Endothelial cell of umbilical vein (primary cell): ENCODE measurements around the gene ZNF821. TPM values are rescaled to one million over a fixed set of nuclear protein-coding genes. Genes with fewer than 3 reads are reported as not detected.

Experiments
- BruUV-seq: library from RNA; stranded (reverse); fragments of 400-500 nt; replicated peaks from 2 replicates; lab custom pipeline; 2021; lab: Mats Ljungman, UMichigan
- CTCF ChIA-PET: fragments of 300-600, 350-600 bp; sonication (Branson Sonifier 250); formaldehyde crosslinking; loops from one replicate; lab custom pipeline; 2021; ENCODE audit warnings: antibody characterized with exemption, inconsistent platforms; lab: Charles Lee
- POLR2A ChIA-PET: fragments of 300-600, 350-600 bp; sonication (Branson Sonifier 250); formaldehyde crosslinking; loops from one replicate; lab custom pipeline; 2021; ENCODE audit warnings: antibody characterized with exemption, inconsistent platforms; lab: Charles Lee
- DNase-seq: peaks from one replicate; pipeline ENCODE4 v3.0.0-alpha.2; 2011; ENCODE audit warnings: low read depth, low spot score
- FAIRE-seq: peaks from 2 replicates; lab custom pipeline; 2011; peaks lifted over from hg19 to GRCh38; lab: Jason Lieb, UNC
- H2AFZ ChIP-seq: 2 replicates; pipeline ENCODE4 v1.6.0; 2012; ENCODE audit warnings: low read depth, low read length, control low read depth, inconsistent platforms
- H3K27ac ChIP-seq: 2 replicates; pipeline ENCODE4 v1.5.1; 2011; ENCODE audit warnings: low read depth, mild to moderate bottlenecking, control low read depth, low read length, moderate library complexity; ENCODE audit not compliant: insufficient read depth
- H3K27me3 ChIP-seq, 2 experiments: 2 replicates each; pipeline versions ENCODE4 v1.6.0 to v1.6.1; 2011; ENCODE audit warnings: low read length in 2 of 2, mixed read lengths in 1 of 2; ENCODE audit not compliant: control insufficient read depth in 2 of 2, insufficient read depth in 2 of 2
- H3K36me3 ChIP-seq, 2 experiments: 2 replicates in 1 of 2; 3 replicates in 1 of 2; pipeline ENCODE4 v1.5.1; 2011; ENCODE audit warnings: low read length in 2 of 2, mild to moderate bottlenecking in 1 of 2, moderate library complexity in 1 of 2; ENCODE audit not compliant: control insufficient read depth in 2 of 2, insufficient read depth in 2 of 2; ENCODE audit errors: extremely low read depth in 1 of 2
- H3K4me1 ChIP-seq: 3 replicates; pipeline ENCODE4 v1.5.1; 2011; ENCODE audit warnings: mild to moderate bottlenecking, low read length; ENCODE audit not compliant: control insufficient read depth, insufficient read depth; ENCODE audit errors: extremely low read depth
- H3K4me2 ChIP-seq: 2 replicates; pipeline ENCODE4 v1.6.1; 2011; ENCODE audit warnings: low read length, control low read depth, mixed read lengths; ENCODE audit not compliant: insufficient read depth
- H3K4me3 ChIP-seq, 3 experiments: fragments of 200-600 bp in 1 of 3; sonication (generic), shearing (Covaris generic) in 1 of 3; replicated peaks in 1 of 3; 2 replicates each; pipeline ENCODE4 v1.5.1; 2011 to 2016; ENCODE audit warnings: control low read depth in 3 of 3, low read length in 3 of 3, mild to moderate bottlenecking in 2 of 3, inconsistent platforms in 1 of 3, low read depth in 1 of 3, moderate library complexity in 1 of 3; ENCODE audit not compliant: insufficient read depth in 1 of 3
- H3K79me2 ChIP-seq: 2 replicates; pipeline ENCODE4 v1.6.0; 2012; ENCODE audit warnings: low read length, inconsistent platforms; ENCODE audit not compliant: control insufficient read depth, insufficient read depth
- H3K9ac ChIP-seq: replicated peaks from 2 replicates; pipeline ENCODE3; 2011; ENCODE audit warnings: low read length, control low read depth; ENCODE audit not compliant: insufficient read depth; ENCODE audit errors: extremely low read depth
- H3K9me1 ChIP-seq: replicated peaks from 3 replicates; pipeline ENCODE4 v1.6.0; 2011; ENCODE audit warnings: mild to moderate bottlenecking, low read length; ENCODE audit not compliant: control insufficient read depth, insufficient read depth; ENCODE audit errors: extremely low read depth
- H3K9me3 ChIP-seq: replicated peaks from 2 replicates; pipeline ENCODE4 v1.5.1; 2012; ENCODE audit warnings: low read length, inconsistent platforms; ENCODE audit not compliant: control insufficient read depth, insufficient read depth
- H4K20me1 ChIP-seq: replicated peaks from 2 replicates; pipeline ENCODE3; 2011; ENCODE audit warnings: mild to moderate bottlenecking, low read length; ENCODE audit not compliant: control insufficient read depth, insufficient read depth; ENCODE audit errors: extremely low read depth
- CTCF ChIP-seq, 2 donors: IDR thresholded peaks; 1 replicate in 1 of 2; 2 replicates in 1 of 2; pipeline ENCODE4 v1.5.1; 2011; ENCODE audit warnings: low read length in 2 of 2, mild to moderate bottlenecking in 2 of 2, moderate library complexity in 2 of 2, control low read depth in 1 of 2, inconsistent platforms in 1 of 2, low read depth in 1 of 2; ENCODE audit not compliant: insufficient read depth in 1 of 2; ENCODE audit errors: extremely low read depth in 1 of 2
- EZH2 ChIP-seq: IDR thresholded peaks from 2 replicates; pipeline ENCODE4 v1.6.1; 2012; ENCODE audit warnings: borderline replicate concordance, low read depth, mild to moderate bottlenecking, moderate library complexity, low read length, inconsistent platforms; ENCODE audit not compliant: severe bottlenecking
- FOS ChIP-seq: IDR thresholded peaks from 2 replicates; pipeline ENCODE4 v1.6.1; 2011; ENCODE audit warnings: mild to moderate bottlenecking, low read length, moderate library complexity, borderline replicate concordance; ENCODE audit not compliant: insufficient read depth
- GATA2 ChIP-seq: IDR thresholded peaks from 2 replicates; pipeline ENCODE4 v1.7.0; 2011; ENCODE audit warnings: low read depth, mild to moderate bottlenecking, moderate library complexity, mixed read lengths, low read length; ENCODE audit not compliant: insufficient read length, insufficient read depth
- JUN ChIP-seq: IDR thresholded peaks from 2 replicates; pipeline ENCODE4 v1.6.1; 2011; ENCODE audit warnings: borderline replicate concordance, low read depth; ENCODE audit not compliant: insufficient read length, insufficient read depth
- MAX ChIP-seq: IDR thresholded peaks from 2 replicates; pipeline ENCODE4 v1.6.1; 2011; ENCODE audit not compliant: insufficient read depth, insufficient read length
- MYC ChIP-seq: IDR thresholded peaks from one replicate; pipeline ENCODE4 v1.6.1; 2011; ENCODE audit warnings: mild to moderate bottlenecking, low read depth, low read length
- POLR2A ChIP-seq: IDR thresholded peaks from 2 replicates; pipeline ENCODE4 v1.6.1; 2012; ENCODE audit warnings: low read depth, mild to moderate bottlenecking, control low read depth, low read length
- POLR2AphosphoS5 ChIP-seq: IDR thresholded peaks from 2 replicates; pipeline ENCODE4 v1.6.1; 2012; ENCODE audit warnings: low read depth, mild to moderate bottlenecking, control low read depth, low read length, moderate library complexity; ENCODE audit not compliant: insufficient read depth
- dilution Hi-C: fragments of 300-500 bp; cut with MboI; formaldehyde crosslinking; loops from one replicate; pipeline ENCODE4 v1.15.0; 2019; ENCODE audit warnings: low sequenced_read_pairs; ENCODE audit not compliant: extremely low pct_ligation_motif_present
- intact Hi-C: fragments of 100-400 bp; cut with micrococcal nuclease; formaldehyde crosslinking; loops from one replicate; pipeline ENCODE4 v1.10.0; 2022
- polyA plus RNA-seq, 4 experiments: library from polyadenylated mRNA; depleted of rRNA in 3 of 4; stranded (reverse) in 3 of 4; unstranded in 1 of 4; fragments of >200 nt; gene quantifications; 2 replicates each; pipeline versions ENCODE4 v1.2.1 to v1.2.3, GENCODE V29; 2011 to 2012; ENCODE audit warnings: missing spikeins in 1 of 4
- total RNA-seq: library from RNA; stranded (reverse); gene quantifications from 2 replicates; pipeline ENCODE4 v1.2.3, GENCODE V29; 2021

The ZNF821 gene
- total and polyA plus RNA-seq, 2 donors (not counting 3 experiments of a cell fraction or from before 2014, with no cell fraction given) = 7.3 to 8.1 TPM

GRCh38 chr16:71916397-71916920 is 32.5 kb upstream of the ZNF821 start:
- intact Hi-C loops = no loop called here
- BruUV-seq = no TSS peak
- ChIA-PET POLR2A (no interaction called here), CTCF (interaction anchor here (1.1 to 3.4 kb wide), 7 partner anchors 8 to 45 kb away, joined by 3 to 17 read pairs (median 7); partner anchors contain the start of genes IST1 and ZNF821)
- H3K79me2 ChIP-seq = peaks cover 89% of the 10 kb centered on the region
- H4K20me1 ChIP-seq = peaks cover 3% of the 10 kb centered on the region
- H3K4me3 ChIP-seq = no peak overlapping the region
- no peaks in the 10 kb centered on the region for H3K9me1 ChIP-seq
- DNase-seq (no peak), FAIRE-seq (no peak)
- dilution Hi-C loops = no loop called here
- H3K4me1 ChIP-seq = peaks cover 22% of the 10 kb centered on the region
- H3K9me3 ChIP-seq = no peaks in the 10 kb centered on the region
- no peak overlapping the region for H3K9ac ChIP-seq
- no peaks in the 10 kb centered on the region for H3K27me3 ChIP-seq
- no peak overlapping the region for H2AFZ ChIP-seq
- H3K4me2 ChIP-seq = no peak overlapping the region
- TF ChIP-seq POLR2AphosphoS5 (no peak), GATA2 (no peak), MYC (no peak), CTCF (IDR thresholded peaks at IDR 0.05; ENCODE audit: extremely low read depth in 1 of 2, insufficient read depth in 1 of 2, low read depth in 1 of 2, low read length in 2 of 2) (no peak), EZH2 (no peak), JUN (no peak), POLR2A (no peak), MAX (no peak), FOS (no peak)
- H3K27ac ChIP-seq = no peak overlapping the region
- H3K36me3 ChIP-seq = peaks cover 10 to 25% of the 10 kb centered on the region in 2 experiments
